Cardiac muscle cell (in vitro differentiated cells and primary cell): ENCODE data around the gene SLC9A4. TPM values are rescaled to one million over a fixed set of nuclear protein-coding genes. Genes with fewer than 3 reads are reported as not detected.

Source experiments
- DNase-seq, 2 donors: peaks; one replicate each; pipeline versions ENCODE4 v3.0.0 to v3.0.0-alpha.2; 2010 to 2017; ENCODE audit warnings: low read depth in 1 of 2, low spot score in 1 of 2
- H3K27ac ChIP-seq: fragments of 200-600 bp; sonication (generic); 2 replicates; pipeline ENCODE4 v1.5.1; 2016
- H3K27me3 ChIP-seq: fragments of 200-600 bp; sonication (generic); 2 replicates; pipeline ENCODE4 v1.6.0; 2016; ENCODE audit warnings: control low read depth
- H3K36me3 ChIP-seq: fragments of 200-600 bp; sonication (generic); 2 replicates; pipeline ENCODE4 v1.5.1; 2016; ENCODE audit warnings: control low read depth
- H3K4me1 ChIP-seq: fragments of 200-600 bp; sonication (generic); 2 replicates; pipeline ENCODE4 v1.8.1; 2017; ENCODE audit warnings: low read depth, mild to moderate bottlenecking, mixed run types
- H3K4me3 ChIP-seq: fragments of 200-600 bp; sonication (generic); 2 replicates; pipeline ENCODE4 v1.5.1; 2016; ENCODE audit warnings: mild to moderate bottlenecking
- H3K9me3 ChIP-seq: fragments of 200-600 bp; sonication (generic); 2 replicates; pipeline ENCODE4 v1.5.1; 2017; ENCODE audit warnings: low read depth, mild to moderate bottlenecking, control low read depth
- polyA plus RNA-seq: library from polyadenylated mRNA; unstranded; fragments of >200 nt; fragmentation: Nextera tagmentation; extraction: Ambion mirVana; gene quantifications from 2 replicates; pipeline ENCODE4 v1.2.1, GENCODE V29; 2016
- total RNA-seq: library from RNA; depleted of rRNA; stranded (reverse); fragments of >200 nt; gene quantifications from 2 replicates; pipeline ENCODE4 v1.2.3, GENCODE V29; 2016
- TF ChIP-seq, protein P1 (sequence below): IDR thresholded peaks from 2 replicates; pipeline ENCODE4 v1.5.1; 2012; ENCODE audit warnings: low read depth, mild to moderate bottlenecking, low read length

The SLC9A4 gene
- total and polyA plus RNA-seq, 2 experiments from 2014 or later, result 0.17 TPM; not detected in 1

DNA sequence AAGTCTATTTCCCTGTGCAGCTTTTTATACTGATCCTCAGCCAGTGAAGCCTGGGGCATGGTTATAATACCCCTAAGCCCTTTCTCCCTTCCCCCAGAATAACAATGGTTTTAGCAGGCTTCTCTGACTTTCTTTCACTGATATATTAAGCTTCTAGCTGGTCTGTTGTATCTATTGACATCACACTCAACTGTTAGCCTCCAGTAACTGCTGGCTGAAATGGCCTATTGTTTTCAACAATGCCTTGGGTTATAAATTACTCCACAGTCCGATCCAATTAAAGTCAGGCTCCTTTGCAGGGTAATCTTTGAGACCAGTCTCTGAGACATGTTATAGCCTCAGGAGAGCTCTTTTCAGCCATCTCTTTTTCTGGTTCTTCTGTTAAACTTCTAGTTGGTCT is 2.9 kb upstream of the SLC9A4 start:
- H3K9me3 ChIP-seq, result no peaks in the 10 kb centered on the region
- no peaks in the 10 kb centered on the region for H3K4me1 ChIP-seq
- no peaks in the 10 kb centered on the region for H3K36me3 ChIP-seq
- no peak overlapping the region for H3K4me3 ChIP-seq
- TF ChIP-seq, protein P1, sequence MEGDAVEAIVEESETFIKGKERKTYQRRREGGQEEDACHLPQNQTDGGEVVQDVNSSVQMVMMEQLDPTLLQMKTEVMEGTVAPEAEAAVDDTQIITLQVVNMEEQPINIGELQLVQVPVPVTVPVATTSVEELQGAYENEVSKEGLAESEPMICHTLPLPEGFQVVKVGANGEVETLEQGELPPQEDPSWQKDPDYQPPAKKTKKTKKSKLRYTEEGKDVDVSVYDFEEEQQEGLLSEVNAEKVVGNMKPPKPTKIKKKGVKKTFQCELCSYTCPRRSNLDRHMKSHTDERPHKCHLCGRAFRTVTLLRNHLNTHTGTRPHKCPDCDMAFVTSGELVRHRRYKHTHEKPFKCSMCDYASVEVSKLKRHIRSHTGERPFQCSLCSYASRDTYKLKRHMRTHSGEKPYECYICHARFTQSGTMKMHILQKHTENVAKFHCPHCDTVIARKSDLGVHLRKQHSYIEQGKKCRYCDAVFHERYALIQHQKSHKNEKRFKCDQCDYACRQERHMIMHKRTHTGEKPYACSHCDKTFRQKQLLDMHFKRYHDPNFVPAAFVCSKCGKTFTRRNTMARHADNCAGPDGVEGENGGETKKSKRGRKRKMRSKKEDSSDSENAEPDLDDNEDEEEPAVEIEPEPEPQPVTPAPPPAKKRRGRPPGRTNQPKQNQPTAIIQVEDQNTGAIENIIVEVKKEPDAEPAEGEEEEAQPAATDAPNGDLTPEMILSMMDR, result no peak
- DNase-seq, result no peak
- no peak overlapping the region for H3K27ac ChIP-seq
- peaks cover 4% of the 10 kb centered on the region for H3K27me3 ChIP-seq

- H3K4me1 ChIP-seq, result no peaks in the 10 kb centered on the region
- no peak overlapping the region for H3K4me3 ChIP-seq
- TF ChIP-seq, protein P1, result no peak
- no peak overlapping the region for H3K27ac ChIP-seq
- H3K27me3 ChIP-seq, result peaks cover 4% of the 10 kb centered on the region
- DNase-seq, result no peak
- H3K9me3 ChIP-seq, result no peaks in the 10 kb centered on the region
- H3K36me3 ChIP-seq, result no peaks in the 10 kb centered on the region
Observed at GRCh38 chr2:102473631-102474030, 605 bp downstream of the SLC9A4 start.

GRCh38 chr2:102474785-102475184 is 1.8 kb downstream of the SLC9A4 start:
- Histone ChIP-seq H3K27me3 (peaks cover 4% of the 10 kb centered on the region), H3K36me3 (no peaks in the 10 kb centered on the region), H3K4me1 (no peaks in the 10 kb centered on the region), H3K27ac (no peak overlapping the region), H3K4me3 (no peak overlapping the region), H3K9me3 (no peaks in the 10 kb centered on the region)
- TF ChIP-seq, protein P1, result no peak
- no peak for DNase-seq

DNA sequence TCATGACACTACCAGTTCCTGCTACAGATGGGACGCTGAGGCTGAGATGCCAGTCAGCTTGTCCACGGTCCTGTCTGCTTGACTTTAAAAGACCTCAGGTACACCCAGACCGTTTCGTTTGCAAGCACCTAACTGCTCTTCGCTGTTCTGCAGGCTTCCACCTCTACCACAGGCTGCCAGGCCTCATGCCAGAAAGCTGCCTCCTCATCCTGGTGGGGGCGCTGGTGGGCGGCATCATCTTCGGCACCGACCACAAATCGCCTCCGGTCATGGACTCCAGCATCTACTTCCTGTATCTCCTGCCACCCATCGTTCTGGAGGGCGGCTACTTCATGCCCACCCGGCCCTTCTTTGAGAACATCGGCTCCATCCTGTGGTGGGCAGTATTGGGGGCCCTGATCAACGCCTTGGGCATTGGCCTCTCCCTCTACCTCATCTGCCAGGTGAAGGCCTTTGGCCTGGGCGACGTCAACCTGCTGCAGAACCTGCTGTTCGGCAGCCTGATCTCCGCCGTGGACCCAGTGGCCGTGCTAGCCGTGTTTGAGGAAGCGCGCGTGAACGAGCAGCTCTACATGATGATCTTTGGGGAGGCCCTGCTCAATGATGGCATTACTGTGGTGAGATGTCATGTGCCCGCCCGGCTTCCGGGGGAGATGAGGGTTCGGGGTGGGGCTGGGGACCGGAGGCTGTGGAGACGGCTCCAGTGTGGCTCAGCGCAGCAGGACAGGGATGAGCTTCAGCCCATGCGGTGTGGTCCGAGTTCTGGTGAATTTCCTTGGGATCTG is 5.9 kb downstream of the SLC9A4 start:
- H3K4me3 ChIP-seq, result no peak overlapping the region
- H3K27me3 ChIP-seq, result no peaks in the 10 kb centered on the region
- DNase-seq, result no peak
- TF ChIP-seq, protein P1, result no peak
- no peaks in the 10 kb centered on the region for H3K4me1 ChIP-seq
- no peak overlapping the region for H3K27ac ChIP-seq
- no peaks in the 10 kb centered on the region for H3K36me3 ChIP-seq
- no peaks in the 10 kb centered on the region for H3K9me3 ChIP-seq

- no peaks in the 10 kb centered on the region for H3K4me1 ChIP-seq
- H3K9me3 ChIP-seq, result no peaks in the 10 kb centered on the region
- no peak overlapping the region for H3K4me3 ChIP-seq
- H3K36me3 ChIP-seq, result no peaks in the 10 kb centered on the region
- no peak overlapping the region for H3K27ac ChIP-seq
- TF ChIP-seq, protein P1, result no peak
- DNase-seq, result no peak
- no peaks in the 10 kb centered on the region for H3K27me3 ChIP-seq
Observed at GRCh38 chr2:102480285-102481195, 7.5 kb downstream of the SLC9A4 start.
